ENCODE results near the gene CALR.
"Not testable (repeated sequence)": the region's sequence is repeated elsewhere in the genome, so short reads cannot be mapped to it uniquely, and the experiment has no call there.

The CALR gene

DNA sequence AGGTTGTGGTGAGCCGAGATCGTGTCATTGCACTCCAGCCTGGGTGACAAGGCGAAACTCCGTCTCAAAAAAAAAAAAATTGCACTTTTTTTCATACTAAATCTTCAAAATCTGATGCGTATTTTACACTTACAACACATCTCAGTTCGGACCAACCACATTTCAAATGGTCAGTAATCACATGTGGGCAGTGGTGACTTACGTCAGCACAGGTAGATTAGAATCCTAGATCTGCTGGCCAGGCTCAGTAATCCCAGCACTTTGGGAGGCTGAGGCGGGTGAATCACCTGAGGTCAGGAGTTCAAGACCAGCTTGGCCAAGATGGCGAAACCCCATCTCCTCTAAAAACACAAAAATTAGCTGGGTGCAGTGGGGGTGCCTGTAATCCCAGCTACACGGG, 3.3 kb upstream of the CALR start:
- no peak for DNase-seq

DNA sequence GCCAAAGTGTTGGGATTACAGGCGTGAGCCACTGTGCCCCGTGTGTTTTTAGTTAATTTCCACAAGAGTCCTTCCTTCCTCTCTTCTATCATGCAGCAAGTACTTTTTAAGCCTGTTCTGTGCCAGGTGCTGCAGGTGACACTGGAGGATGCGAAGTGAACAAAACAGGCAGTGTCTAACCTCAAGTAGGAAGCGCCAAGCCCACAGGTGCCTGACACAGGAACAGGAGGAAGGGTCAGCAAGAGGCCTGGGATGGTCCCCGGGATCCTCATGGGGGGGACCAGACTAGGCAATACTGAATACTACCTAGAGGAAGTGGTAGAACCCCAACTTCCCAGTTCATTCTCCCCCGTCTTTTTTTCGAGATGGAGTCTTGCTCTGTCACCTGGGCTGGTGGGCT, 1.8 kb upstream of the CALR start:
- no peak for DNase-seq

DNA sequence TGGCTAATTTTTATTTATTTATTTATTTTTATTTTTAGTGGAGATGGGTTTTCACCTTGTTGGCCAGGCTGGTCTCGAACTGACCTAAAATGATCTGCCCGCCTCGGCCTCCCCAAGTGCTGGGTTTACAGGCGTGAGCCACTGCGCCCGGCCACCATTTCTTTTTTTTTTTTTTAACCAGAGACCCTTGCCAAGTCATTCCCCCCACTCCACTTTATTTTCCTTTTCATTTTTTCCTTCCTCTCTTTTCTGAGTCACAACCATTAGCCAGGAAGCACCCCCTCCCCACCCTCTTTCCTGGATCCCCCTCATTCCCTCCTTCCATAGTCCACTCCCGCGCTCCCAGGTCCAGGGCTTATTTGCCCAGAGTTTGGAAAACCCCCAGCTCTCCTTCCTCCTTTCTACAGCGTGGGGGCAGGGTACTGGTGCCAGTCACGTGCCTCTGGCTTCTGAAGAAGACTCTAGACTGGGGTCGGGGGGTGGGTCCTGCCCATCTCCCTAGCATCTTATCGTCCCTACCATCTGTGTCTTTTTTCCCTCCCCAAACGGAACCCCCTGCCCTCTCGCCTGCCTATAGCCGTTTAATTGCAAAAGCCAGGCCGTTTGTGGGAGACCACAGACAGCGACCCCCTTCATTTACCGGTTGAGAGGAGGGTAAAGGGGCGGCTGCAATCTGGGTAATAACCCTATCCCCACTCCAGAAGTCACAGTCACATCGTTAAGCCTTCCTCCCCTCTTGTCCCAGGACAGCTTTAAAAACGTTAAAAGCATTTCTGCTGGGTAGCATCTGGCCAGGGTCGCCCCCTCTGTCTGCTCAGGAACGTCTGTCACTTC, 1.1 kb upstream of the CALR start:
- peak; percentile 80 for DNase-seq

DNA sequence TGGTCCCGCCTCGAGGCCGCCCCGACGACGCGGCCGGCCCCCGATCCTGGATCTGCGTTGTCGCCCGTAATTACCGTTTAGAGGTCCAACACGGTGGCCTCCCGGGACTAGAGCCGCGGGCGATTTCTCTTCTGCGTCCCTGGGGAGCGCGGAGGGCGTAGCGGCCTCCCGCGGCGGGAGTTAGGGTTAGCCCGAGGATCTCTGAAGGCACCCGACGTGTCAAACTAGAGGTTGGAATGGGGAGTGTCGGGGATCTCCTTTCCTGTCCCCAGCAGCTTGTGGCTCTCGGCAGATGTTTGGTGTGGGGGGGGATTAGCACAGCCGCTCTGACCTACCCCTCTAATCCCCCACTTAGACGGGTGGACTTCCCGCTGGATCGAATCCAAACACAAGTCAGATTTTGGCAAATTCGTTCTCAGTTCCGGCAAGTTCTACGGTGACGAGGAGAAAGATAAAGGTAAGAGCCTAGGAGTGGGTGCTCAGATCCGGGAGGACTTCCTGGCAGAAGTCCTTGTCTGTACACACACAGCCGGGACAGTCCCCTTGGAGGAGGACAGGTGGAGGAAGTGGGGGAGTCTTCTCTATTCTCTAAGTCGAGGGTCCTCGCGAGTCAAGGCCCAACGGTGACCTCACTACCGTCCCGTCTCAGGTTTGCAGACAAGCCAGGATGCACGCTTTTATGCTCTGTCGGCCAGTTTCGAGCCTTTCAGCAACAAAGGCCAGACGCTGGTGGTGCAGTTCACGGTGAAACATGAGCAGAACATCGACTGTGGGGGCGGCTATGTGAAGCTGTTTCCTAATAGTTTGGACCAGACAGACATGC, 581 bp downstream of the CALR start:
- DNase-seq = no peak

DNA sequence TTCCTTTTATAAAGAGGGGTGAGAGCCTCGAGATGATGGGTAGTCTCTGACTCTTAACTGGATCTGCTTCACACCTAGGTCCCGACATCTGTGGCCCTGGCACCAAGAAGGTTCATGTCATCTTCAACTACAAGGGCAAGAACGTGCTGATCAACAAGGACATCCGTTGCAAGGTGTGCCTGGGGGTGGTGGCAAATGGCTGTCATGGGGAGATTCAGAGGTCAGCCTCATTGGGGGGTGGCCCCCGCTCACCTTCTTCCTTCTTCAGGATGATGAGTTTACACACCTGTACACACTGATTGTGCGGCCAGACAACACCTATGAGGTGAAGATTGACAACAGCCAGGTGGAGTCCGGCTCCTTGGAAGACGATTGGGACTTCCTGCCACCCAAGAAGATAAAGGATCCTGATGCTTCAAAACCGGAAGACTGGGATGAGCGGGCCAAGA, 1.6 kb downstream of the CALR start:
- DNase-seq = no peak

DNA sequence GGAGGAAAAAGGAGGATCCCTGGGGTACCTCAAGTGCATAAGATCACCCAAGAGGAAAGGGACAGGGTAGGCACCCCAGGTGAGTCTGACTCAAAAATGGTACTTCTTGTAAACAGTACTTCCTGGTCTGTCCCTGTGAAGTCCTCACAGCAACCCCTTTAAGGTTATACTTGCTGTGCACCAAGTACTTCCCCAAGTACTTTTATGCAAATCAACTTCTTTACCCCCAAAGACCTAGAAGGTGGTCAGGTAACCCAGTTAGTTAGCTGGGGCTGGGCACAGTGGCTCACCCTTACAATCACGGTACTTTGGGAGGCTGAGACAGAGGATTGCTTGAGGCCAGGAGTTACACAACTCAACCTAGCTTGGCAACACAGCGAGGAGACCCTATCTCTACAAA, 2.5 kb downstream of the CALR start:
- no peak for DNase-seq

DNA sequence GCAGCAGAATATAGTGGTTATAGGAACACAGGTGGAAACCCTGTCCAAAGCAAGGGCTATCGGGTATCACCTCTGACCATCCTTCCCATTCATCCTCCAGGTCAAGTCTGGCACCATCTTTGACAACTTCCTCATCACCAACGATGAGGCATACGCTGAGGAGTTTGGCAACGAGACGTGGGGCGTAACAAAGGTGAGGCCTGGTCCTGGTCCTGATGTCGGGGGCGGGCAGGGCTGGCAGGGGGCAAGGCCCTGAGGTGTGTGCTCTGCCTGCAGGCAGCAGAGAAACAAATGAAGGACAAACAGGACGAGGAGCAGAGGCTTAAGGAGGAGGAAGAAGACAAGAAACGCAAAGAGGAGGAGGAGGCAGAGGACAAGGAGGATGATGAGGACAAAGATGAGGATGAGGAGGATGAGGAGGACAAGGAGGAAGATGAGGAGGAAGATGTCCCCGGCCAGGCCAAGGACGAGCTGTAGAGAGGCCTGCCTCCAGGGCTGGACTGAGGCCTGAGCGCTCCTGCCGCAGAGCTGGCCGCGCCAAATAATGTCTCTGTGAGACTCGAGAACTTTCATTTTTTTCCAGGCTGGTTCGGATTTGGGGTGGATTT, 5.1 kb downstream of the CALR start:
- no peak for DNase-seq

DNA sequence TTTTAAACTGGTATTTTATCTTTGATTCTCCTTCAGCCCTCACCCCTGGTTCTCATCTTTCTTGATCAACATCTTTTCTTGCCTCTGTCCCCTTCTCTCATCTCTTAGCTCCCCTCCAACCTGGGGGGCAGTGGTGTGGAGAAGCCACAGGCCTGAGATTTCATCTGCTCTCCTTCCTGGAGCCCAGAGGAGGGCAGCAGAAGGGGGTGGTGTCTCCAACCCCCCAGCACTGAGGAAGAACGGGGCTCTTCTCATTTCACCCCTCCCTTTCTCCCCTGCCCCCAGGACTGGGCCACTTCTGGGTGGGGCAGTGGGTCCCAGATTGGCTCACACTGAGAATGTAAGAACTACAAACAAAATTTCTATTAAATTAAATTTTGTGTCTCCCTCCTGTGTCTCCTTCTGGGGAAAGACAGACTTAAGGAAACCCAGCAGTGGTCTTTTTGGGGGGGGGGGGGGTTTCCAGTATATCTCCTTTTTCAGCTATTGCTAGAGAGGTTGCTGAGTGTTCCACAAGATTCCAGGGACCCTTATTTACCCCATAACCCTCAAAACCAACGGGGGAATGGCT, 5.8 kb downstream of the CALR start:
- no peak for DNase-seq

DNA sequence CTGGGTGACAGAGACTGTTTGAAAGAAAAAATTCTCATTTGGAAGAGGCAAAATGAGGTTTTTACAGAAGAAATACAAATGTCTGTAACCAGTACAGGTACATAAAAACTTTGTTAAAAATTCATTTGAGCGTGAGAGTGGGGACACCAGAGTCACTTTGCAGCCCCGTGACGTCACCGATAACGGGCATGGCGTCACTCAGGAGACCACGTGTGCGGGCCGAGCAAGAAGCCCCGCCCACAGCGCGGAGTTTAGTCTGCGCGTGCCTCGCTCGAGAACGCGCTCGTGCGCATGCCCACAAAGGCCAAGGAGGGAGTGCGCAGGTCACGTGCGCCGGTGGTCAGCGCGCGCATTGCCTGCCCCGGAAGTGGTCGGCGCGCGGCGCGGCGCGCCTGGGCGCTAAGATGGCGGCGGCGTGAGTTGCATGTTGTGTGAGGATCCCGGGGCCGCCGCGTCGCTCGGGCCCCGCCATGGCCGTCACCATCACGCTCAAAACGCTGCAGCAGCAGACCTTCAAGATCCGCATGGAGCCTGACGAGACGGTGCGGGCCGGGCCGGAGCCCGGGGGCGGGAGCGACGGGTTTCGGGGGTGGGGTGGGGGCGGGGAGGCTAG, 7.2 kb downstream of the CALR start, which contains the start of gene RAD23A:
Gene RAD23A (plus strand): TSS at position 384 of the 613 bp plus-strand sequence. CDS start 87 bp downstream, at position 471.
- peak; percentile 96 for DNase-seq

DNA sequence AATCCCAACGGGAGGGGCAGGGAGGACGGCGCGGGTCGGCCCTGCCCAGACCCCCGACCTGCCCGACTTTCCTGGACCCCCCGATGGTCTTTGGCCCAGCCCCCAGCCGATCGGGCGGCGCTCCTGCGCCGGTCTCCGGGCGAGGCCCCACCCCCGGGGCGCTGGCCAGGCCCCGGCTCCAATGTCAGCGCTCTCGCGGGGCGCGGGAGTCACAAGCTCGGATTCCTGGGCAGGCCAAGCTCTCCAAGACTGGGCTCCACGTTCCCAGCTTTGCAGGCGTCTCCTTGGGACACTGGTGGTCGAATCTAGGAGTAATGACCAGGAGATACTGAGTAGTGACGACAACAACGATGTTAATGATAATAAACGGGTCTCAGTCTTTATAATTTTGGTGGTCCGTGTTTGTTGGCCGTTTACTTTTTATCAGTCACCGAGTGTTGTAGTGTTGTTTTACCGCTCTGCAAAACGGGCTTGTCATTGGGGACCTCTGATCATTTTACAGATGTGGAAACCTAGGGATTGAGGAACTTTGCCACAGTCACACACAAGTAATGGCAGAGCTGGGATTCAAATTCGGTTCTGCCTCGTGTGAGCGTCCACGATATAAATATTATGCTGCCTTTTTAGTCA, 7.8 kb downstream of the CALR start:
- DNase-seq = peak; percentile 44

DNA sequence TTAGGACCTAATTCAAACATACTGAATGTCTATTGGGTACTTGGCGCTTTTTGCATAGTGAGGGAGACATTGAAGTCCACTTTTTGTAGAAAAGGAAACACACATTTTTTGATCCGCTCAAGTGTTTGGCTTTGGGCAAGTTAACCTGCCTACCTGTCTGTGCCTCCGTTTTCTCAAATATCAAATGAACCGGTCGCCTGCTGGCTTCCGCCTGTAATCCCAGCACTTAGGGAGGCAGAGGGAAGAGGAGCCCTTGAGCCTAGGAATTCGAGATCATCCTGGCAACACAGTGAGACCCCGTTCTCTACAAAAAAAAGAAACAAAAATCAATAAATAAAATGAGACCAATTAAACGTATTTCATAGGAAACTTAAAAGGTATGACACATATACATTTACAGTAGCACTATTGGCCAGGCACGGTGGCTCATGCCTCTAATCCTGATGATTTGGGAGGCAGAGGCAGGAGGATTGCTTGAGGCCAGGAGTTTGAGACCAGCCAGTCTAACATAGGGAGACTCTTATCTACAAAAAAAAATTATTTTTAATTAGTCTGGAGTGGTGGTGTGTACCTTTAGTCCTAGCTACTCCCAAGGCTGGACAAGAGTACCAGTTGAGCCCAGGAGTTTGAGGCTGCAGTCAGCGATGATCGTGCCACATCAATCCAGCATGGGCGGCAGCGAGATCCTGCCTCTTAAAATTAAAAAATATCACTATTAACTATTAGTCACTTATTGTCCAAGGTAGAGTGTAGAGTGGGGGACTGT, 8.5 kb downstream of the CALR start:
- DNase-seq = no peak

DNA sequence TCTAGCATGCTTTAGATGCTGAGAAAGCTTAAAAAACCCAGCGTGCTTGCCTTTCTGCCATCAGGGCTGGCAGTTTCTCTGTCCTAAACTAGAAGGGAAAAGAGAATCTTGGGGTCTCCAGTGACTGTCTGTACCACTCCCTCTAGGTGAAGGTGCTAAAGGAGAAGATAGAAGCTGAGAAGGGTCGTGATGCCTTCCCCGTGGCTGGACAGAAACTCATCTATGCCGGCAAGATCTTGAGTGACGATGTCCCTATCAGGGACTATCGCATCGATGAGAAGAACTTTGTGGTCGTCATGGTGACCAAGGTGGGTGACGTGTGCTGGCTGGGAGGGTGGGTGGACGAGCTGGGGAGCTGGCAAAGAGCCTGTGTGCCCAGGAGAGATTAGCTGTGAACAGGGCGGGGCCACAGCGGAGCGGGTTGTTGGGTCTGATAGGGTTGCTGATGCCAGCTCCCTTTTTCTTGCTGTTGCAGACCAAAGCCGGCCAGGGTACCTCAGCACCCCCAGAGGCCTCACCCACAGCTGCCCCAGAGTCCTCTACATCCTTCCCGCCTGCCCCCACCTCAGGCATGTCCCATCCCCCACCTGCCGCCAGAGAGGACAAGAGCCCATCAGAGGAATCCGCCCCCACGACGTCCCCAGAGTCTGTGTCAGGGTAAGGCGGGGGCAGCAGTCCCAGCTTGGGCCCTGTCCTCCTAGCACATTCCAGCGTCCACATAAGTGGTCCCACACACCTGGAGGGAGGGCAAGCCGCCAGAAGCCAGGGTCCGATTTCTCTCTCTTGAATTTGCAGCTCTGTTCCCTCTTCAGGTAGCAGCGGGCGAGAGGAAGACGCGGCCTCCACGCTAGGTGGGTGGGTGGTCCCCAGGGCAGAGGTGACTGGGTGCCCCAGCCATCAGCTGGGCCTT, 9.5 kb downstream of the CALR start:
- DNase-seq = no peak

DNA sequence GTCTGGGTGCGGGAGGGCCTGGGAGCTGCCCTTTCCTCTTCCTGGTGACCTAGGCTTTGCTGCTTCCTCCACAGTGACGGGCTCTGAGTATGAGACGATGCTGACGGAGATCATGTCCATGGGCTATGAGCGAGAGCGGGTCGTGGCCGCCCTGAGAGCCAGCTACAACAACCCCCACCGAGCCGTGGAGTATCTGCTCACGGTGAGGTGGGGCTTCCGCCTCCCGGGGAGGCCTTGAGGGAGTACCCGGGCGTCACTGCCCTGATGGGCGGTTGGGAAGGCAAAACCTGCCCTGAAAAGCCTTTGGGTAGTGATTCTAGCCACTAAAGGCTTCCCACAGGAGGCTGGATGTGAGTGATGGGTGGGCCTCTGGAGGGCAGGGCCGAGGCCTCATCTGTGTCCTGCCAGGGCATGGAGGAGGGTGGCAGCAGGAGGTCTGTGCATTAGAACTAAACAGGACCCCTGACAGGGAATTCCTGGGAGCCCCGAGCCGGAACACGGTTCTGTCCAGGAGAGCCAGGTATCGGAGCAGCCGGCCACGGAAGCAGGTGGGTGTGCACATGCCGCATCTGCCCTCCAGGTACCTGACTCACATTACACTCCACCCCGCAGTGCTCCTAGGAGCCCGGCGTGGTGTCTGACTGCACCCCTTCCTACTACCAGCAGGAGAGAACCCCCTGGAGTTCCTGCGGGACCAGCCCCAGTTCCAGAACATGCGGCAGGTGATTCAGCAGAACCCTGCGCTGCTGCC, 10.4 kb downstream of the CALR start:
- DNase-seq = no peak

DNA sequence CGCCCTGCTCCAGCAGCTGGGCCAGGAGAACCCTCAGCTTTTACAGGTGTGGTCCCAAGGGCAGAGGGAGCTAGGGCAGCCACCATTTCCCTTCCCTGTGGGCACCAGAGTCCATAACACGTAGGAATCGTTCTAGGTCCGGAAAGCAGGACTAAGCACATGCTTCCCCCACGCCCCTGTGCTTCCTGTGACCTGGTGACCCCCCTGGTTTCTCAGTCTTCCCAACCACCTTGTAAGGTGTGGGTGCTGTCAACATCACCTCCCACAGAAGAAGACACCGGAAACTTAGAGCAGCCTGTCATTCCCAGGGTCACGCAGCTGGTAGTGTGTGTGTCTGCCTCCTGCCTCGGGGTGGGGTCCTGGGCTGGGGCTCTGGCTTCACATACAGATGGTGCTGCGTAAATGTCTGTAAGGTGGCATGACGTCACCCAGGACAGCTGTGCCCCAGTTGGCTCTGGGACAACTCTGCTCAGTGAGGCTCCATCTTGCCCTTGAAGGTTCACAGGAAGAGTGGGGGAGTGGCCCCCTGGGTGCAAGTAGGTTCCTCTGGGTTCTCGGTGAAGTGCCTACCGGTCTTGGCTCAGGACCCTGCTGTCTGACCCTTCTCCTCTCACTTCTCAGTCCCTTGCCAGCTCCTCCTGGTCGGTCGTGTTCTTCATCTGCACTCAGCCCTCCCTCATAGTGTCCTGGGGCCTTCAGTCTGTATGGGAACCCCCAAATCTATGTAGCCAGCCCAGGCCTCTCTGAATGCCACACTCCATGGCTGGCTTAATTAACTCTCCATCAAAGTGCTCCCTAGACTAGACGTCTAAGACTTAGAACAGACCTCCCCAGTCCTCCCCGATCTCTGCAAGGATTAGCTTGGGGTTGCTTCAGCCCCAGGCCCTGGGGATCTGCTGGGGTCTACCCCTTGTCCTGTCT, 11.2 kb downstream of the CALR start:
- no peak for DNase-seq

DNA sequence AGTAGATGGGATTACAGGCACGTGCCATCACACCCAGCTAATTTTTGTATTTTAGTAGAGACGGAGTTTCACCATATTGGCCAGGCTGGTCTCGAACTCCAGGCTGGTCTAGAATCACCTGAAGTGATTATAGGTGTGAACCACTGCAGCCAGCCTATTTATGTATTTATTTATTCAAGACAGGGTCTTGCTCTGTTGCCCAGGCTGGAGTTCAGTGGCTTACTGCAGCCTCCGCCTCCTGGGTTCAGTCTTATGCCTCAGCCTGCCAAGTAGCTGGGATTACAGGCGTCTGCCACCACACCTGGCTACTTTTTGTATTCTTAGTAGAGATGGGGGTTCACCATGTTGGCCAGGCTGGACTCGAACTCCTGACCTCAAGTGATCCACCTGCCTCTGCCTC, 13.6 kb downstream of the CALR start:
- not testable (repeated sequence) for DNase-seq

DNA sequence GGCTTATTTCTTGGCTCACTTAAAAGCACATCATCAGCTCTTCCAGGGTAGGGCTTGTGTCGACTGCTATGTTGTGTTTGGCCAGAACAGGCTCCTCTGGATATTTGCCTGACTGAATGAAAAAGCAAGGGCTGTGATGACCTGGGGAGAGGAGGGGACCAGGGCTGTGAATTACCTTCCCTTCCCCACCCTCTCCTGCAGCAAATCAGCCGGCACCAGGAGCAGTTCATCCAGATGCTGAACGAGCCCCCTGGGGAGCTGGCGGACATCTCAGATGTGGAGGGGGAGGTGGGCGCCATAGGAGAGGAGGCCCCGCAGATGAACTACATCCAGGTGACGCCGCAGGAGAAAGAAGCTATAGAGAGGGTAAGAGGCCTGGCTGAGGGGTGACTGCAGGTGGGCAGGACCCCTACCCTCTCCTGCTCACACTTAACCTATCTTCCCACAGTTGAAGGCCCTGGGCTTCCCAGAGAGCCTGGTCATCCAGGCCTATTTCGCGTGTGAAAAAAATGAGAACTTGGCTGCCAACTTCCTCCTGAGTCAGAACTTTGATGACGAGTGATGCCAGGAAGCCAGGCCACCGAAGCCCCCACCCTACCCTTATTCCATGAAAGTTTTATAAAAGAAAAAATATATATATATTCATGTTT, 14.2 kb downstream of the CALR start:
- no peak for DNase-seq

DNA sequence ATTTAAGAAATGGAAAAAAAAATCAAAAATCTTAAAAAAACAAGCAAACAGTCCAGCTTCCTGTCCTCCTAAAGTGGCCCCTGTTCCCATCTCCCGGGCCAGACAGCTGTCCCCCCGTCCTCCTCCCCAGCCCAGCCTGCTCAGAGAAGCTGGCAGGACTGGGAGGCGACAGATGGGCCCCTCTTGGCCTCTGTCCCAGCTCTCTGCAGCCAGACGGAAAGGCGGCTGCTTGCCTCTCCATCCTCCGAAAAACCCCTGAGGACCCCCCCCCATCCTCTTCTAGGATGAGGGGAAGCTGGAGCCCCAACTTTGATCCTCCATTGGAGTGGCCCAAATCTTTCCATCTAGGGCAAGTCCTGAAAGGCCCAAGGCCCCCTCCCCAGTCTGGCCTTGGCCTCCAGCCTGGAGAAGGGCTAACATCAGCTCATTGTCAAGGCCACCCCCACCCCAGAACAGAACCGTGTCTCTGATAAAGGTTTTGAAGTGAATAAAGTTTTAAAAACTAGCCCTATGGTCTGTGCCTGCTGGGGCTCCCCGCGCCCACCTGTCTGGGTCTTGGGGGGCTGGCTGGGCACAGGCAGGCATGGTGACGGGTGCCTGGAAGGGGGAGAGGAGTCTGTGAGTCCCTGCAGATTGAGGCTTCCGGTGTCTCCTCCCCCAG, 14.9 kb downstream of the CALR start:
- no peak for DNase-seq
